ENCODE measurements around the gene GDF11. TPM values are rescaled to one million over a fixed set of nuclear protein-coding genes. Genes with fewer than 3 reads are reported as not detected.

GDF11 gene
- total RNA-seq, 2 experiments from 2014 or later: 10.9 to 14.1 TPM

DNA sequence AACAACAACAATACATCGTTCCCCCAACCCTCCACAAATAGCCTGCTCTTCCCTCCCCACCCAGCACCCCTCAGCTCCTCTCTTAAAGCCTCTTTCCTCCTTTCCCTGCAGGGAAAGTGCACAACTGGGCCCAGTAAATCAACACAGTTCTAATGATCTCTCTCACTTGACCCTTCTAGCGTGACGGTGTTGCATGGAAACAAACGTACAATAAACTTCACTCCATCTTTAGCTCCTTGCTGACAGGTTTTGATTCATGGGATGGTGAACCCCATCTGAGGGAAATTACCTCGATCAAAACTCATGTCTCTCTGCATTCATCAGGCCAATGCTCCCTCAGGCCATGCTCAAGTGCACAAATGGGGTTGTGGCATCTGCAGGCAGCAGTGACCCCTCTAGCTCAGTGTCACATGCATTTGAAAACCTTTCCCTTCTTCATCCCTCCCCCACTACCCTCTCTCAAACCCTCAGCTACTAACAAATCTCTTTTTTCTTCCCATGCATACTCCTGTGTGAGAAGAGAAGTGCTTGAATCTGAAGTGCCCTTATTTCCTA lies 22.9 kb downstream of the GDF11 start:
- CTCF ChIA-PET: interaction anchor here (1.0 to 1.1 kb wide), 2 partner anchors 9 to 14 kb away, joined by 3 read pairs; no protein-coding TSS in a partner anchor
- Mint-ChIP-seq H3K4me1 (peaks cover 5% of the 10 kb centered on the region), H3K27me3 (no peaks in the 10 kb centered on the region), H3K9me3 (ENCODE audit: low read depth) (no peaks in the 10 kb centered on the region), H3K4me3 (no peak overlapping the region), H3K36me3 (peaks cover 31% of the 10 kb centered on the region), H3K27ac (no peak overlapping the region)
- DNase-seq (no peak), ATAC-seq (no peak)

DNA sequence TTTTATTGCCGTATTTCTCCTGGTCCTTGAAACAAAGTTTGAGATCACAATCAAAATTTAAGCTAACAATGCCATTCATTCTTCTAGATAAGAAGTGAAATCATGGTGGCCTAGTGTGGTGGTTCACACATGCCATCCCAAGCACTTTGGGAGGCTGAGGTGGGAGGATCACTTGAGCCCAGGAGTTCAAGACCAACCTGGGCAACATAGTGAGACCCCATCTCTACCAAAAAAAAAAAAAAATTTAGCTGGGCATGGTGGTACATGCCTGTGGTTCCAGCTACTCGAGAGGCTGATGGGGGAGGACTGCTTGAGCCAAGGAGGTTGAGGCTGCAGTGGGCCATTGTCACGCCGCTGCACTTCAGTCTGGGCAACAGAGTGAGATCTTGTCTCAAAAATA lies 24.2 kb downstream of the GDF11 start:
- no peaks in the 10 kb centered on the region for H3K27me3 Mint-ChIP-seq
- H3K4me3 Mint-ChIP-seq: no peak overlapping the region
- ATAC-seq: no peak
- CTCF ChIA-PET: interaction anchor here (0.9 to 1.3 kb wide), 2 partner anchors 14 to 29 kb away, joined by 3 read pairs; no protein-coding TSS in a partner anchor
- peaks cover 3% of the 10 kb centered on the region for H3K4me1 Mint-ChIP-seq
- H3K9me3 Mint-ChIP-seq (ENCODE audit: low read depth): no peaks in the 10 kb centered on the region
- no peak overlapping the region for H3K27ac Mint-ChIP-seq
- no peak for DNase-seq
- H3K36me3 Mint-ChIP-seq: peaks cover 31% of the 10 kb centered on the region

GRCh38 chr12:55771736-55772135 lies 28.8 kb downstream of the GDF11 start:
- ATAC-seq (no peak), DNase-seq (no peak)
- Mint-ChIP-seq H3K4me1 (peaks cover 11% of the 10 kb centered on the region), H3K4me3 (no peak overlapping the region), H3K9me3 (ENCODE audit: low read depth) (no peaks in the 10 kb centered on the region), H3K27me3 (no peaks in the 10 kb centered on the region), H3K27ac (peak overlapping the region; percentile 8), H3K36me3 (peaks cover 31% of the 10 kb centered on the region)
- CTCF ChIA-PET: interaction anchor here (0.5 to 2.8 kb wide), 3 partner anchors 10 to 34 kb away, joined by 3 to 13 read pairs (median 3); no protein-coding TSS in a partner anchor

GRCh38 chr12:55777856-55778255 lies 34.9 kb downstream of the GDF11 start:
- DNase-seq (no peak), ATAC-seq (no peak)
- CTCF ChIA-PET: no interaction called here
- peaks cover 41% of the 10 kb centered on the region for H3K36me3 Mint-ChIP-seq
- no peaks in the 10 kb centered on the region for H3K27me3 Mint-ChIP-seq
- H3K4me3 Mint-ChIP-seq: no peak overlapping the region
- H3K9me3 Mint-ChIP-seq (ENCODE audit: low read depth): no peaks in the 10 kb centered on the region
- peaks cover 18% of the 10 kb centered on the region for H3K4me1 Mint-ChIP-seq
- H3K27ac Mint-ChIP-seq: no peak overlapping the region

- no peak for DNase-seq
- CTCF ChIA-PET: interaction anchor here (0.9 to 1.3 kb wide), 3 partner anchors 9 to 124 kb away, joined by 3 to 4 read pairs (median 3); no protein-coding TSS in a partner anchor
- peaks cover 54% of the 10 kb centered on the region for H3K36me3 Mint-ChIP-seq
- no peak for ATAC-seq
- peaks cover 13% of the 10 kb centered on the region for H3K4me1 Mint-ChIP-seq
- H3K4me3 Mint-ChIP-seq: no peak overlapping the region
- no peaks in the 10 kb centered on the region for H3K27me3 Mint-ChIP-seq
- H3K9me3 Mint-ChIP-seq (ENCODE audit: low read depth): no peaks in the 10 kb centered on the region
- no peak overlapping the region for H3K27ac Mint-ChIP-seq
Measured at GRCh38 chr12:55780685-55781084, 37.8 kb downstream of the GDF11 start.

- H3K36me3 Mint-ChIP-seq: peaks cover 45% of the 10 kb centered on the region
- H3K27me3 Mint-ChIP-seq: no peaks in the 10 kb centered on the region
- no peaks in the 10 kb centered on the region for H3K9me3 Mint-ChIP-seq (ENCODE audit: low read depth)
- no peaks in the 10 kb centered on the region for H3K4me1 Mint-ChIP-seq
- H3K4me3 Mint-ChIP-seq: no peak overlapping the region
- DNase-seq (no peak), ATAC-seq (no peak)
- CTCF ChIA-PET: interaction anchor here (1.1 to 1.3 kb wide), 3 partner anchors 33 to 45 kb away, joined by 3 to 4 read pairs (median 3); no protein-coding TSS in a partner anchor
- no peak overlapping the region for H3K27ac Mint-ChIP-seq
Measured at GRCh38 chr12:55788546-55788945, 45.6 kb downstream of the GDF11 start.

DNA sequence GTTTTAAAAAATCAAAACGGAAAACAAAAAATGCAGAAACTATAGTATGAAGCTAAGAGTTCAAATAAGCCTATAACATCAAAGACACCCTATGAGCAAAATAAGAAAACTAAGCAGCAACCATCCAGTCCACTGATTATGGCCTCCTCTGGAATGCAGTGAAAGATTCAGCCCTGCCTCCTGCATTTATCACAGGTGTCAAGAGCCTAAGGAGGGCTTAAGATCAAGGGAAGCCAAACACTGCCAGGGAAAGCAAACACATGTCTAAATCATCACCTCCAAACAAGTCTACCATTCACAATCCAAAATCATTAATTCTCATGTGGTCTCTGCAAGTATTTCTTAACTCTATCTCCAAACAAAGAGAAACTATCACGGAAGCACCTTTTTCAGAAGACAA lies 46.2 kb downstream of the GDF11 start:
- H3K27ac Mint-ChIP-seq: no peak overlapping the region
- no peaks in the 10 kb centered on the region for H3K27me3 Mint-ChIP-seq
- H3K36me3 Mint-ChIP-seq: peaks cover 43% of the 10 kb centered on the region
- no peak for ATAC-seq
- no peaks in the 10 kb centered on the region for H3K4me1 Mint-ChIP-seq
- DNase-seq: no peak
- CTCF ChIA-PET: interaction anchor here (1.1 kb wide), 2 partner anchors 34 to 44 kb away, joined by 3 to 4 read pairs; no protein-coding TSS in a partner anchor
- no peak overlapping the region for H3K4me3 Mint-ChIP-seq
- no peaks in the 10 kb centered on the region for H3K9me3 Mint-ChIP-seq (ENCODE audit: low read depth)

GRCh38 chr12:55789893-55790292 lies 47.0 kb downstream of the GDF11 start:
- no peaks in the 10 kb centered on the region for H3K27me3 Mint-ChIP-seq
- DNase-seq: no peak
- no peaks in the 10 kb centered on the region for H3K4me1 Mint-ChIP-seq
- H3K36me3 Mint-ChIP-seq: peaks cover 44% of the 10 kb centered on the region
- H3K4me3 Mint-ChIP-seq: no peak overlapping the region
- H3K9me3 Mint-ChIP-seq (ENCODE audit: low read depth): no peaks in the 10 kb centered on the region
- CTCF ChIA-PET: interaction anchor here (0.7 to 2.1 kb wide), 4 partner anchors 40 to 135 kb away, joined by 3 to 4 read pairs (median 3); partner anchors contain the start of gene DNAJC14
- no peak for ATAC-seq
- H3K27ac Mint-ChIP-seq: peak overlapping the region; percentile 28

DNA sequence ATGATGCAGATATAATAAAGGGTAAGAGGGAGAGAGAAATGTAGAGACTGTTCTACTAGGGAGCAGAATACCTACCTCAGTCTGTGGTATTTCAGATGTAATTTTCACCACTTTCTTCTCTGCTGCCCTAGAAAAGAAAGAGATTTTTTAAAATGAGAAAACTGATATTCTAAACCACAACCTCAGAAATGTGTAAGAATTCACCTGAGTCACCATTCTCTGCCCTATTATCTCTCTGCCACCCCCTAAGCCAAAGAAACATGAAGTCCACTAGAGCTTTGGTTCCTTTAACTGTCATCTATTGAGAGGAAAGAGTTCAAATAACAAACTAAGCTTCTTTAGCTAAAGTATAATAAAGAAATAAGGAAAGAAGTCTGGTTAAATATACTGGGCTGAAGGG lies 53.0 kb downstream of the GDF11 start:
- ATAC-seq (no peak), DNase-seq (no peak)
- Mint-ChIP-seq H3K4me1 (peaks cover 19% of the 10 kb centered on the region), H3K9me3 (ENCODE audit: low read depth) (no peaks in the 10 kb centered on the region), H3K36me3 (peaks cover 42% of the 10 kb centered on the region), H3K4me3 (no peak overlapping the region), H3K27me3 (no peaks in the 10 kb centered on the region), H3K27ac (peak overlapping the region; percentile 37)
- CTCF ChIA-PET: interaction anchor here (1.2 to 3.5 kb wide), 9 partner anchors 9 to 144 kb away, joined by 3 to 25 read pairs (median 4); partner anchors contain the start of genes GDF11, ORMDL2 and SARNP

DNA sequence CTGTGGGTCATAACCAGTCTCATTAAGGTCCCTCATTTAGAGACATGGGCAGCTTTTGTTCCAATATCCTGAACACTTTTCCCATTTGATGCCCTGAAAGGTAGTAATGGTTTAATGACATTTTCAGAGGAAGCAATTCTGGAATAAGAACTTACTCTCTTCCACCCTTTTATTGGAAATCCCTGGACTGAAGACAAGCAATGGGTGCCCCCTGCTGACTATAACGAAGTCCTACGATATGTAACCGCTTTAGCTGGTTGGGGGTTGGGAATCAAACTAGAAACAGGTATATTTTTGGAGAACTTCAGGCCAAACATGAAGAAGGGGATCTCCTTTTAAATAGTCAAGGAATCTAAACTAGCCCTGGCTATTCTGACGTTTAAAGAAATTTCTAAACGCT lies 54.1 kb downstream of the GDF11 start:
- CTCF ChIA-PET: interaction anchor here (0.7 to 3.5 kb wide), 11 partner anchors 10 to 143 kb away, joined by 3 to 25 read pairs (median 4); partner anchors contain the start of genes GDF11, ORMDL2 and SARNP
- peaks cover 19% of the 10 kb centered on the region for H3K4me1 Mint-ChIP-seq
- peaks cover 43% of the 10 kb centered on the region for H3K36me3 Mint-ChIP-seq
- ATAC-seq: no peak
- H3K27ac Mint-ChIP-seq: no peak overlapping the region
- H3K4me3 Mint-ChIP-seq: no peak overlapping the region
- no peak for DNase-seq
- H3K27me3 Mint-ChIP-seq: no peaks in the 10 kb centered on the region
- H3K9me3 Mint-ChIP-seq (ENCODE audit: low read depth): no peaks in the 10 kb centered on the region

- CTCF ChIA-PET: interaction anchor here (0.7 to 3.5 kb wide), 9 partner anchors 9 to 125 kb away, joined by 3 to 25 read pairs (median 4); partner anchors contain the start of genes GDF11, ORMDL2 and SARNP
- H3K9me3 Mint-ChIP-seq (ENCODE audit: low read depth): no peaks in the 10 kb centered on the region
- DNase-seq: no peak
- no peak overlapping the region for H3K27ac Mint-ChIP-seq
- no peak overlapping the region for H3K4me3 Mint-ChIP-seq
- H3K36me3 Mint-ChIP-seq: peaks cover 43% of the 10 kb centered on the region
- H3K27me3 Mint-ChIP-seq: no peaks in the 10 kb centered on the region
- no peak for ATAC-seq
- H3K4me1 Mint-ChIP-seq: peaks cover 19% of the 10 kb centered on the region
Measured at GRCh38 chr12:55797550-55797949, 54.6 kb downstream of the GDF11 start.
